Measurements from ENCODE around the gene METTL8.

GRCh38 chr2:171316220-171316619 lies 117.6 kb downstream of the METTL8 start:
- TF ChIP-seq POLR2A (IDR thresholded peaks at IDR 0.05; ENCODE audit: low read length) (no peak), GATA1 (IDR thresholded peaks at IDR 0.05; ENCODE audit: low read depth, low read length) (no peak)

Data from erythroblast (primary cell).